Superior temporal gyrus (tissue), 1 donor: ENCODE data around the gene SCGB1D1.

Experiments used
- DNase-seq: peaks from one replicate; pipeline ENCODE4 v3.0.0-alpha.2; 2016; ENCODE audit errors: extremely low spot score

SCGB1D1 gene

DNA sequence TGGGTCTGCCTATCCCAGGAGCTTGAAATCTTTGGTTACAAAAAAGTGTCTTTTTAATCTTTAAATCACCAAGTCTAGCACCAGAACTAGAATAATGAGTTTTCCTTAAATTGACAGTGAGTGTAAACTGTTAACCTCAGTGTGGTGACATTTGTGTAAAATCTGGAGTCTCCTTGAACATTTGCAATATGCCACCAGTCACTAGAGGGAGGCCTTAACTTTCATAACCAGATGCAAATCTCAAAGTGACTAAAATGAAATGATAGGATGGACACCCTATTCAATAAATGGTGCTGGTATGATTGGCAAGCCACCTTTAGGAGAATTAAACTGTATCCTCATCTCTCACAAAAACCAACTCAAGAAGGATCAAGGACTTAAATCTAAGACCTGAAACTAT, 43.7 kb downstream of the SCGB1D1 start:
- DNase-seq, result no peak

DNA sequence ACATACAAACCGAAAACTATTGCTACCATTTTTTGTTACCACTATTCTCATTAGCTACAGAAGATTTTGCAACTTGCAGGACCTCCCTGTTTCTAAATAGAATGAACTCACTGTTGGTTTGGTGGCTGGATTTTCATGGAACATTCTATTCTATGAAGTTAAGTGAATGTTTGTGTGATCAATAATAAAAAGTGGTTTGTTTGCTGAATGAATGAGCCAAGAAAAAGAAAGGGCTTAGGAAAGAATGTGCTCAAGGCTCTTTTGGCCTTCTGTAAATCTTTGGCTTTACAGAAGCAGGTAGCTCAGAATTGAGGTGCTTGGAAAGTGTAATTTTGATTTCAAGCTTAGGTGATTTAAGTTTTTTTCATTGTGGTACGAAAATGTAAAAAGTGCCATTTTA, 46.2 kb downstream of the SCGB1D1 start:
- no peak for DNase-seq

DNA sequence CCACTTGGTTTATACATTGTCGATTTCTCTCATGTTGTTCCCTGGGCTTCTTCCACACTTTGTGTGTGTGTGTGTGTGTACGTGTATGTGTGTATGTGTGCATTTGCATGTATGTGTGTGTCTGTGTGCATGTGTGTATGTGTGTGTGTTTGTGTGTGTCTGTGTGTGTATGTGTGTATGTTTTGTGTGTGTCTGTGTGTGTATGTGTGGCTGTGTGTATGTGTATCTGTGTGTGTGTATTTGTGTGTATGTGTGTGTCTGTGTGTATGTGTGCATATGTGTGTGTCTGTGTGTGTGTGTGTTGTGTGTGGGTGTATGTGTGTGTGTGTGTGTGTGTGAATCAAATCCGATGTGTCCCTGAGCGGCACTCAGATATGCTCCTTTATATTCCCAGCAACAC, 47.5 kb downstream of the SCGB1D1 start:
- no peak for DNase-seq

DNA sequence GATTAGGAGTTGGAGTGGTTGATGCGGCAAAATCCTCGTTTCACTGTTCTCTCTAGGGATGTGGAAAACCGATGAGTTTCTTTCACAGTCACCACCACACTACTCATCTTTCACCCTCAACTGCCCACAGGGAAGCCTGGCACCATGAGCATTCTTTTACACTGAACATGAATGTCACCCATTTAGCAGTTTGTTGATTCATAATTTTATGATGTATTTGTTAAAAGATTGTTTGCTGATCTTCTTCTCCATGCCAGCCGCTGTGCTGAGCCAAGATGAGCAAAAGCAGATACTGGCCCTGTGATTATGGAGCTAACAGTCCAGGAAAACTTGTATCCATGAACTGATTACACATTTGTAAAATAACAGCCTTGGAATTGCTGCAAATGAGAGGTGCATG, 48.1 kb downstream of the SCGB1D1 start:
- DNase-seq, result no peak

DNA sequence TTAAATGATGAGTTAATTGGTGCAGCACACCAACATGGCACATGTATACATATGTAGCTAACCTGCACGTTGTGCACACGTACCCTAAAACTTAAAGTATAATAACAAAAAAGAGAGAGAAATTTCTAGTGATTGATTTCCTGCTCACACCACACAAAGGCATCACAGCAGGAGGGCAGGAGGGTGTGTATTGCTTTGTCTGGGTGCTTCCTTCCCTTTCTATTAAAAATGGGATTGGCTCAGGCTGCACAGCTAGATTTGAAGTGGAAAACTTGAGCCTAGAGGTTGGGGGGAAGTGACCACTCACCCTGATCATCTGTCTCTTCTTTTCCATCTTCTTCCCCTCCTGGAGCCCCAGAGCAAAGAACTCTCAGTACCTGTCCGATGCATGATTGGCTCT, 51.1 kb downstream of the SCGB1D1 start:
- no peak for DNase-seq

DNA sequence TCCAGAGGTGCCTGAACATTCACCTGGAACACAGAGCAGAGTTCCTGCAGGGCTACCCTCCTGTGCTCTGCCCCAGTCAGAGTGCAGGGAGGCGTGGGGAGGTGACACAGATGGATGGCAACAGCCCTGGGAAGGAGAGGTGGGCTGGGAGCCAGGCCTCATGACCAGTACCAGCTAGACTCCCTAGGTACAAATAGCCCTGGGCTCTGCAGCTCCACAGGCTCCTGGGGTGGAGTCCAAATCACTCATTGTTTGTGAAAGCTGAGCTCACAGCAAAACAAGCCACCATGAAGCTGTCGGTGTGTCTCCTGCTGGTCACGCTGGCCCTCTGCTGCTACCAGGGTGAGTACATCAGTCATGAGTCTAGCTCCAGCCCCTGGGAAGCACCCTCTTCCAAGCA, 52.0 kb downstream of the SCGB1D1 start, which contains the start of gene SCGB1D2:
TSS of gene SCGB1D2 (plus strand) at position 219 of the 400 bp plus-strand sequence. CDS start at position 288, 69 bp downstream.
- no peak for DNase-seq
